Activated naive CD4-positive, alpha-beta T cell treated with anti-CD3 and anti-CD28 coated beads, Interleukin-2, amount 10 ng/mL, durations not matched to agents 7 days and 5 days (primary cell): ENCODE measurements around the gene PTK7.

Experiments
- CTCF ChIA-PET: fragments of 350-600 bp; sonication (Branson Sonifier 250); formaldehyde crosslinking; loops from one replicate; lab custom pipeline; 2021; ENCODE audit warnings: antibody characterized with exemption; lab: Charles Lee
- DNase-seq: peaks from one replicate; pipeline ENCODE4 v3.0.0-alpha.2; 2020
- H3K27ac Mint-ChIP-seq: one replicate; pipeline ENCODE4 v1.8.0; 2021; ENCODE audit warnings: mild to moderate bottlenecking, moderate library complexity, mixed read lengths
- H3K27me3 Mint-ChIP-seq: one replicate; pipeline ENCODE4 v1.8.0; 2021; ENCODE audit warnings: mild to moderate bottlenecking, mixed read lengths
- H3K36me3 Mint-ChIP-seq: one replicate; pipeline ENCODE4 v1.8.0; 2021; ENCODE audit warnings: mixed read lengths
- H3K4me1 Mint-ChIP-seq: one replicate; pipeline ENCODE4 v1.8.0; 2021; ENCODE audit warnings: mixed read lengths
- H3K4me3 Mint-ChIP-seq: one replicate; pipeline ENCODE4 v1.8.0; 2021; ENCODE audit warnings: mild to moderate bottlenecking, moderate library complexity, mixed read lengths
- H3K9me3 Mint-ChIP-seq: one replicate; pipeline ENCODE4 v1.8.0; 2021; ENCODE audit warnings: mixed read lengths

The PTK7 gene

DNA sequence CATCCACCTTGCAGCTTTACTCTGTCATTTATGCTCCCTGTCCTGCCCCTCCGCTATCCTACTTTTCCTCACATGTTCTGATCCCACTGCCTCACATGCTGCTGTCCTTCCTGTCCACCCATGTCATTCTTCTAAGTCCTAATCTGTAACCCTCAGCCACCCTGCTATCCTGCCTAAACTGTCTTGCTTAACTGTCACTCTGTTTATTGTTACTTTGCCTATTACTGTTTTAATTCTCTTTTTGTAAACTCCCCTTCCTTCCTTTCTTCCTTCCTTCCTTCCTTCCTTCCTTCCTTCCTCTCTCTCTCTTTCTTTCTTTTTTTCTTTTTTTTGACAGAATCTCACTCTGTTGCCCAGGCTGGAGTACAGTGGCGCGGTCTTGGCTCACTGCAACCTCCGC is 107.3 kb downstream of the PTK7 start:
- Mint-ChIP-seq H3K9me3 (no peaks in the 10 kb centered on the region), H3K36me3 (peaks cover 38% of the 10 kb centered on the region), H3K27ac (no peak overlapping the region), H3K4me1 (peaks cover 51% of the 10 kb centered on the region), H3K27me3 (no peaks in the 10 kb centered on the region), H3K4me3 (peak overlapping the region; percentile 97)
- CTCF ChIA-PET, result interaction anchor here (0.7 kb wide), 1 partner anchor 17 kb away, joined by 3 read pairs; no protein-coding TSS in a partner anchor
- peak; percentile 14 for DNase-seq

DNA sequence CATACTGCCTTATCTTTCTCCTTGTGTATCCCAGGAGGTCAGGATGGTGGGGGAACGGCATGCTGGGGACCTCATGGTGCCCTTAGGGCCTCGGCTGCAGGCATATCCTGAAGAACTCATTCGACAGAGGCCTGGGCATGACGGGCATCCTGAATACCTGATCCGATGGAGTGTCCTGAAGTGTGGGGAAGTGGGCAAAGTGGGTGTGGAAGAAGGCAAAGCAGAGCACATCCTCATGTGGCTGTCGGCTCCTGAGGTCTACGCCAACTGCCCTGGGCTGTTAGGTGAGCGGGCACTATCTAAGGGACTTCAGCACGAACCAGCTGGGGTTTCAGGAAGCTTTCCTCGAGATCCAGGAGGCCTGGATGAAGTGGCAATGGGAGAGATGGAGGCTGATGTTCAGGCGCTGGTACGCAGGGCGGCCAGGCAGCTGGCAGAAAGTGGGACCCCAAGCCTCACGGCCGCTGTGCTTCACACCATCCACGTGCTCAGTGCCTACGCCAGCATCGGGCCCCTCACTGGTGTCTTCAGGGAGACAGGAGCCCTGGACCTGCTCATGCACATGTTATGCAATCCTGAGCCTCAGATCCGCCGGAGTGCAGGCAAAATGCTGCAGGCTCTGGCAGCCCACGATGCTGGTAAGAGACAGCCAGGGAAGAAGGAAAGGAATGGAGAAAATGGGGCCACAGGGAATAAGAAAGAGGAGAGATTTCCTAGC is 108.3 kb downstream of the PTK7 start:
- H3K9me3 Mint-ChIP-seq, result no peaks in the 10 kb centered on the region
- peaks cover 31% of the 10 kb centered on the region for H3K36me3 Mint-ChIP-seq
- H3K27ac Mint-ChIP-seq, result no peak overlapping the region
- H3K4me1 Mint-ChIP-seq, result peaks cover 51% of the 10 kb centered on the region
- DNase-seq, result peak; percentile 18
- no peaks in the 10 kb centered on the region for H3K27me3 Mint-ChIP-seq
- CTCF ChIA-PET, result no interaction called here
- peak overlapping the region; percentile 0 for H3K4me3 Mint-ChIP-seq

DNA sequence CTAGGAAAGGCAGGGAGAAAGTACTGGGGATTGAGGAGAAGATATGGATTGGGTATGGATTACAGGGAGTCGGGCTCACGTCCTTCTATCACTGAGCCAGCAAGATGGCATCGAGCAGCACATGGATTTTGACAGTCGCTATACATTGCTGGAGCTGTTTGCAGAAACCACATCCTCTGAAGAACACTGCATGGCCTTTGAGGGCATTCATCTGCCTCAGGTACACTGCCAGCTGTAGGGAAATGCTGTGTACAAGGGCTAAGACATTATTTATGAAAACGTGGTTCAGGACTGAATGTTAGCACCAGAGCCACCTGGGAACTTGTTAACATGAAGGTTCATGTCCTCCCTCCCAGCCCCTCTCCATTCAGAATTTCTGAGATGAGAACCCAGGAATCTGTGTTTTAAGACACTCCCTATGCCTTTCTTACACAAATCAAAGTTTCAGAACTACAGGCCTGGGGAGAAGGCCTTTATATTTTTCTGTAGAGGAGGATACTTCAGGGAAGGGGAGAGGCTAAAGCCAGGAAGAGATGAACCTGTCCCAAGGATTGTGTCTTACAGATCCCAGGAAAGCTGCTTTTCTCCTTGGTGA is 109.4 kb downstream of the PTK7 start:
- CTCF ChIA-PET, result no interaction called here
- Mint-ChIP-seq H3K4me1 (peaks cover 51% of the 10 kb centered on the region), H3K4me3 (peak overlapping the region; percentile 0), H3K27ac (peak overlapping the region; percentile 69), H3K36me3 (peaks cover 31% of the 10 kb centered on the region), H3K27me3 (no peaks in the 10 kb centered on the region), H3K9me3 (no peaks in the 10 kb centered on the region)
- DNase-seq, result peak; percentile 52

- Mint-ChIP-seq H3K27me3 (no peaks in the 10 kb centered on the region), H3K36me3 (peaks cover 30% of the 10 kb centered on the region), H3K4me1 (peaks cover 51% of the 10 kb centered on the region), H3K27ac (peak overlapping the region; percentile 69), H3K9me3 (no peaks in the 10 kb centered on the region), H3K4me3 (no peak overlapping the region)
- CTCF ChIA-PET, result no interaction called here
- DNase-seq, result peak; percentile 16
Observed at GRCh38 chr6:43186019-43186418, 109.9 kb downstream of the PTK7 start.

GRCh38 chr6:43186706-43187105 is 110.6 kb downstream of the PTK7 start:
- Mint-ChIP-seq H3K4me3 (no peak overlapping the region), H3K9me3 (no peaks in the 10 kb centered on the region), H3K4me1 (peaks cover 45% of the 10 kb centered on the region), H3K27me3 (no peaks in the 10 kb centered on the region), H3K27ac (no peak overlapping the region), H3K36me3 (peaks cover 29% of the 10 kb centered on the region)
- DNase-seq, result no peak
- CTCF ChIA-PET, result interaction anchor here (0.7 kb wide), 1 partner anchor 320 kb away, joined by 3 read pairs; no protein-coding TSS in a partner anchor

- Mint-ChIP-seq H3K4me3 (no peak overlapping the region), H3K36me3 (peaks cover 30% of the 10 kb centered on the region), H3K27me3 (no peaks in the 10 kb centered on the region), H3K4me1 (peaks cover 38% of the 10 kb centered on the region), H3K9me3 (no peaks in the 10 kb centered on the region), H3K27ac (no peak overlapping the region)
- CTCF ChIA-PET, result no interaction called here
- no peak for DNase-seq
Observed at GRCh38 chr6:43187821-43188220, 111.7 kb downstream of the PTK7 start.

DNA sequence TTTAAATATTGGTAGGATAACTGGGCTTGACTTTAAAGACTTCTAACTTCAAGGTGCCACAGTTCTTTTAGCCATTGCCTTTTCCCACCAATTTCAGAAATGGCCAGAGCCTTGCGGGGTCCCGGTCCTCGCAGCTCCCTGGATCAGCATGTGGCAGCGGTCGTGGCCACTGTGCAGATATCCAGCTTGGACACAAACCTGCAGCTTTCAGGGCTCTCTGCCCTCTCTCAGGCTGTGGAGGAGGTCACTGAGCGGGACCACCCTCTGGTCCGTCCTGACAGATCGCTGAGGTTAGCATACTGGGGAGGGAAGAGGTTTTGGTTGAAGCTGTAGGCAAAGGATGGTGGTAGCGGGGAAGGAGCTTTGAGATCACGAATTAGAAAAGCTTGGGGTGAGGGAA is 112.3 kb downstream of the PTK7 start:
- H3K4me3 Mint-ChIP-seq, result no peak overlapping the region
- no peaks in the 10 kb centered on the region for H3K9me3 Mint-ChIP-seq
- H3K27ac Mint-ChIP-seq, result no peak overlapping the region
- CTCF ChIA-PET, result no interaction called here
- no peaks in the 10 kb centered on the region for H3K27me3 Mint-ChIP-seq
- H3K36me3 Mint-ChIP-seq, result peaks cover 35% of the 10 kb centered on the region
- no peak for DNase-seq
- H3K4me1 Mint-ChIP-seq, result peaks cover 32% of the 10 kb centered on the region

GRCh38 chr6:43189776-43190304 is 113.7 kb downstream of the PTK7 start:
- peaks cover 42% of the 10 kb centered on the region for H3K36me3 Mint-ChIP-seq
- CTCF ChIA-PET, result no interaction called here

DNA sequence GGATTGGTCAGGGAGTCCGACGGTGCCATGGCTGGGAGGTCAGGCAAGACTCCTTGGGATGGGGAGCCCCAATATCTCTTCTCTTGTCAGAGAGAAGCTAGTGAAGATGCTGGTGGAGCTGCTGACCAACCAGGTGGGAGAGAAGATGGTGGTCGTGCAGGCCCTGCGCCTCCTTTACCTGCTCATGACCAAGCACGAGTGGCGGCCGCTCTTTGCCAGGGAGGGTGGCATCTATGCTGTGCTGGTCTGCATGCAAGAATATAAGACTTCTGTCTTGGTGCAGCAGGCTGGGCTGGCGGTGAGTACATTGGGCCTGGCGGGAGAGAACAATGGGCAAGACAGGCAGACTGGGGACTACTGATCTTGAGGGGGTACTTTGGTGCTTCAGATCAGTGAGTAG is 116.8 kb downstream of the PTK7 start:
- peaks cover 42% of the 10 kb centered on the region for H3K36me3 Mint-ChIP-seq

More at GRCh38 chr6:43189776-43190304, 113.7 kb downstream of the PTK7 start:
- H3K9me3 Mint-ChIP-seq, result no peaks in the 10 kb centered on the region
- H3K27ac Mint-ChIP-seq, result no peak overlapping the region
- peaks cover 19% of the 10 kb centered on the region for H3K4me1 Mint-ChIP-seq
- no peak overlapping the region for H3K4me3 Mint-ChIP-seq
- H3K27me3 Mint-ChIP-seq, result no peaks in the 10 kb centered on the region
- no peak for DNase-seq

DNA sequence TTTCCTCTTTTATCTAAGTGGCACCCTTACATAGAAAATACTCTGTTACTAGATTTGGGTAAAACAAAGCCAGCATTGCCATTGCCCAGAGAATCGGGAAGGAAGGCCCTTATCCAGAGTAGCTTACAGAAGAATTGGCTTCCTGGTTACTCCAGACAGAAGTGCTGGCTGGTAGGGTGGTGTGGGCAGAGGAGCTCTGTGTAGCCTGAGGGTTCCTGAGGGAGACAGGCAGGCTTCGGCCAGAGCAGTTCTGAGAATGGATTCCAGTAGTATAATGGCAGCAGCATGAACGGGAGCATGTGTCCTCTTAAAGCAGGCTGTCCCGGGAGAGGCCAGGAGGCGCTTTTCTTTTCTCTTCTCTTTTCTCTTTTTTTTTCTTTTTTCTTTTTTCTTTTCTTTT is 117.8 kb downstream of the PTK7 start:
- H3K36me3 Mint-ChIP-seq, result peaks cover 36% of the 10 kb centered on the region
- no peaks in the 10 kb centered on the region for H3K9me3 Mint-ChIP-seq
- H3K27me3 Mint-ChIP-seq, result no peaks in the 10 kb centered on the region
- CTCF ChIA-PET, result no interaction called here
- H3K4me3 Mint-ChIP-seq, result no peak overlapping the region
- no peak overlapping the region for H3K27ac Mint-ChIP-seq
- DNase-seq, result peak; percentile 18
- H3K4me1 Mint-ChIP-seq, result peaks cover 3% of the 10 kb centered on the region

More for the DNA sequence above, 116.8 kb downstream of the PTK7 start:
- H3K27ac Mint-ChIP-seq, result no peak overlapping the region
- H3K9me3 Mint-ChIP-seq, result no peaks in the 10 kb centered on the region
- no peaks in the 10 kb centered on the region for H3K27me3 Mint-ChIP-seq
- H3K4me1 Mint-ChIP-seq, result peaks cover 3% of the 10 kb centered on the region
- CTCF ChIA-PET, result interaction anchor here (0.6 kb wide), 1 partner anchor 130 kb away, joined by 3 read pairs; no protein-coding TSS in a partner anchor
- DNase-seq, result peak; percentile 10
- H3K4me3 Mint-ChIP-seq, result no peak overlapping the region

GRCh38 chr6:43196337-43196736 is 120.2 kb downstream of the PTK7 start:
- no peak overlapping the region for H3K4me3 Mint-ChIP-seq
- DNase-seq, result peak; percentile 7
- peaks cover 46% of the 10 kb centered on the region for H3K36me3 Mint-ChIP-seq
- peaks cover 4% of the 10 kb centered on the region for H3K4me1 Mint-ChIP-seq
- no peak overlapping the region for H3K27ac Mint-ChIP-seq
- no peaks in the 10 kb centered on the region for H3K9me3 Mint-ChIP-seq
- CTCF ChIA-PET, result no interaction called here
- H3K27me3 Mint-ChIP-seq, result no peaks in the 10 kb centered on the region

GRCh38 chr6:43199912-43200311 is 123.8 kb downstream of the PTK7 start:
- Mint-ChIP-seq H3K27me3 (no peaks in the 10 kb centered on the region), H3K9me3 (no peaks in the 10 kb centered on the region), H3K36me3 (peaks cover 37% of the 10 kb centered on the region), H3K27ac (peak overlapping the region; percentile 12), H3K4me3 (no peak overlapping the region), H3K4me1 (peaks cover 4% of the 10 kb centered on the region)
- CTCF ChIA-PET, result no interaction called here
- peak; percentile 6 for DNase-seq

GRCh38 chr6:43200541-43200940 is 124.4 kb downstream of the PTK7 start:
- peak; percentile 13 for DNase-seq
- H3K36me3 Mint-ChIP-seq, result peaks cover 33% of the 10 kb centered on the region
- no peak overlapping the region for H3K4me3 Mint-ChIP-seq
- peaks cover 4% of the 10 kb centered on the region for H3K4me1 Mint-ChIP-seq
- H3K27me3 Mint-ChIP-seq, result no peaks in the 10 kb centered on the region
- no peak overlapping the region for H3K27ac Mint-ChIP-seq
- H3K9me3 Mint-ChIP-seq, result no peaks in the 10 kb centered on the region
- CTCF ChIA-PET, result interaction anchor here (0.7 to 1.2 kb wide), 3 partner anchors 8 to 24 kb away, joined by 3 to 5 read pairs (median 3); no protein-coding TSS in a partner anchor

GRCh38 chr6:43202451-43202850 is 126.3 kb downstream of the PTK7 start:
- CTCF ChIA-PET, result no interaction called here
- H3K27me3 Mint-ChIP-seq, result no peaks in the 10 kb centered on the region
- DNase-seq, result peak; percentile 9
- peaks cover 4% of the 10 kb centered on the region for H3K4me1 Mint-ChIP-seq
- no peak overlapping the region for H3K27ac Mint-ChIP-seq
- H3K4me3 Mint-ChIP-seq, result no peak overlapping the region
- peaks cover 33% of the 10 kb centered on the region for H3K36me3 Mint-ChIP-seq
- H3K9me3 Mint-ChIP-seq, result no peaks in the 10 kb centered on the region
